Measurements from ENCODE around the gene OSMR. TPM values are rescaled to one million over a fixed set of nuclear protein-coding genes. Genes with fewer than 3 reads are reported as not detected.

Gene OSMR
- total RNA-seq, 1 experiment from 2014 or later: 1.6 TPM

DNA sequence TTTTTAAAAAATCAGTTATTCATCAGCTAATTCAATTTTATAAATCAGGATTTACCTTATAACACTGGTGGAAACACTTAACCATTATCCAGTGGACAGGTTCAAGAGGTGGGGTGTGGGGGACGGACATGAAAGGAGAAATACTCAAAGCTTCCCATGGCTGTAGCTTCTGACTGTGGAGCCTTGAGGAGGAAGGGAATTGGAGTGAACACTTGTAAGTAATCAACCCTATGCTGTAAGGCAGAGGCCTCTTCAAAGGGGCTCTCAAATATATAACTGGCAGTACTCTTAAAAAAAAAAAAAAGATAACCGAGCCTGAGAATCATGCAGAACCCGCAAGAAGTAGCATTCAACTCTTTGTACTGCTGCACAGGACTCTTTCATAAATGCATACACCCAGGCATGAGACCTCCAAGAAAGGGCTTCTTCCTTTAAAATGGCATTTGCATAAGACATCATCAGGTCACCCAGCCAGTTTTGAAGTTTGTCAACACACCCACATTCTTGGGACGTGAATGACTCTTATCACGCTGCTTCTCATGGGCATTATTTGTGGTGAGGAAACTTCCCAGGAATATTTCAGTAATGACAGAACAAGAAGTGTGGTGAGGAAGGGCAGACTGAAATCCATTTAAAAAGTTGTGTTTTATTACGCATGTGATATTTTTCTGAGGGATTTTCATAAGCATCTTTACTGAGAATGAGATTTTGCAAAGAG is 8.1 kb downstream of the OSMR start:
- no peaks in the 10 kb centered on the region for H3K23me2 ChIP-seq (ENCODE audit: insufficient read length, low read depth, low read length, poor library complexity, severe bottlenecking)
- no peak overlapping the region for H2BK20ac ChIP-seq (ENCODE audit: low read depth, low read length, poor library complexity, severe bottlenecking)
- no peak overlapping the region for H3K56ac ChIP-seq (ENCODE audit: insufficient read length, low read depth, low read length)
- TF ChIP-seq, protein P1, sequence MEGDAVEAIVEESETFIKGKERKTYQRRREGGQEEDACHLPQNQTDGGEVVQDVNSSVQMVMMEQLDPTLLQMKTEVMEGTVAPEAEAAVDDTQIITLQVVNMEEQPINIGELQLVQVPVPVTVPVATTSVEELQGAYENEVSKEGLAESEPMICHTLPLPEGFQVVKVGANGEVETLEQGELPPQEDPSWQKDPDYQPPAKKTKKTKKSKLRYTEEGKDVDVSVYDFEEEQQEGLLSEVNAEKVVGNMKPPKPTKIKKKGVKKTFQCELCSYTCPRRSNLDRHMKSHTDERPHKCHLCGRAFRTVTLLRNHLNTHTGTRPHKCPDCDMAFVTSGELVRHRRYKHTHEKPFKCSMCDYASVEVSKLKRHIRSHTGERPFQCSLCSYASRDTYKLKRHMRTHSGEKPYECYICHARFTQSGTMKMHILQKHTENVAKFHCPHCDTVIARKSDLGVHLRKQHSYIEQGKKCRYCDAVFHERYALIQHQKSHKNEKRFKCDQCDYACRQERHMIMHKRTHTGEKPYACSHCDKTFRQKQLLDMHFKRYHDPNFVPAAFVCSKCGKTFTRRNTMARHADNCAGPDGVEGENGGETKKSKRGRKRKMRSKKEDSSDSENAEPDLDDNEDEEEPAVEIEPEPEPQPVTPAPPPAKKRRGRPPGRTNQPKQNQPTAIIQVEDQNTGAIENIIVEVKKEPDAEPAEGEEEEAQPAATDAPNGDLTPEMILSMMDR (conservative IDR thresholded peaks at IDR 0.05): no peak
- H3K4ac ChIP-seq (ENCODE audit: low read depth, low read length): no peak overlapping the region
- H3K14ac ChIP-seq (ENCODE audit: insufficient read depth, low read length): no peak overlapping the region
- no peak overlapping the region for H2BK5ac ChIP-seq (ENCODE audit: insufficient read length, low read length)
- no peak overlapping the region for H2AFZ ChIP-seq (ENCODE audit: low read length)
- no peak overlapping the region for H2BK120ac ChIP-seq (ENCODE audit: low read depth, low read length, poor library complexity, severe bottlenecking)
- no peaks in the 10 kb centered on the region for H4K20me1 ChIP-seq (ENCODE audit: control insufficient read depth, insufficient read depth, insufficient read length)
- no peaks in the 10 kb centered on the region for H3K4me1 ChIP-seq (ENCODE audit: insufficient read depth, low read length)
- no peak overlapping the region for H3K27ac Mint-ChIP-seq
- H3K79me2 ChIP-seq (ENCODE audit: insufficient read depth, low read length): no peaks in the 10 kb centered on the region
- no peak overlapping the region for H2BK12ac ChIP-seq (ENCODE audit: insufficient read length, low read depth, low read length)
- H3T11ph ChIP-seq (ENCODE audit: low read length): no peak overlapping the region
- no peak overlapping the region for H3K9ac ChIP-seq (ENCODE audit: extremely low read depth, insufficient read length, low read length)
- H3K18ac ChIP-seq (ENCODE audit: insufficient read length, low read depth, low read length): no peak overlapping the region
- no peak overlapping the region for H3K4me3 Mint-ChIP-seq
- H3K36me3 Mint-ChIP-seq (ENCODE audit: insufficient read depth in 1 of 3, low read depth in 3 of 3): peaks cover 0 to 8% (median 0%) of the 10 kb centered on the region in 3 experiments; a peak in 4 of 7 replicates
- no peak overlapping the region for H2BK15ac ChIP-seq (ENCODE audit: low read depth, low read length)
- no peak overlapping the region for H3K23ac ChIP-seq (ENCODE audit: insufficient read length, low read depth, low read length)
- no peak for DNase-seq
- no peak overlapping the region for H4K5ac ChIP-seq (ENCODE audit: insufficient read length, low read depth, low read length)
- H3K27me3 Mint-ChIP-seq (ENCODE audit: low read depth): peaks cover 5% of the 10 kb centered on the region
- H3K4me2 ChIP-seq (ENCODE audit: insufficient read depth, insufficient read length, low read length): no peak overlapping the region
- H4K91ac ChIP-seq (ENCODE audit: insufficient read length, low read depth, low read length): no peak overlapping the region
- H2AK5ac ChIP-seq (ENCODE audit: insufficient read length, low read length): no peak overlapping the region
- no peaks in the 10 kb centered on the region for H3K4me1 Mint-ChIP-seq
- no peaks in the 10 kb centered on the region for H3K79me1 ChIP-seq (ENCODE audit: insufficient read depth, low read depth, low read length, poor library complexity, severe bottlenecking)
- peaks cover 2 to 17% of the 10 kb centered on the region in 2 experiments; a peak in 4 of 5 replicates for H3K9me3 Mint-ChIP-seq
- no peaks in the 10 kb centered on the region for H3K27me3 ChIP-seq (ENCODE audit: insufficient read depth, low read length)
- no CpG with 5 or more reads among the region's 6 CpGs for WGBS (ENCODE audit: extremely low coverage, insufficient read length, low lambda C conversion rate)
- no peaks in the 10 kb centered on the region for H3K9me3 ChIP-seq (ENCODE audit: control insufficient read depth, low read depth, low read length)
- H4K8ac ChIP-seq (replicated peaks; ENCODE audit: insufficient read length, low read depth, low read length): no peak overlapping the region
- no peak overlapping the region for H3K27ac ChIP-seq (ENCODE audit: insufficient read length, low read depth, low read length)

Data from H9 (cell line).